GM18517 (cell line): ENCODE measurements around the gene CARD10.
"Not testable (repeated sequence)": the region's sequence is repeated elsewhere in the genome, so short reads cannot be mapped to it uniquely, and the experiment has no call there.

ENCODE experiments used
- ATAC-seq: cut with Tn5 transposase; IDR thresholded peaks from one replicate; pipeline ENCODE4 v1.9.1; 2021; ENCODE audit warnings: mild to moderate bottlenecking, moderate library complexity; ENCODE audit not compliant: unreplicated experiment

The CARD10 gene

GRCh38 chr22:37555029-37555428 lies 35.8 kb upstream of the CARD10 start:
- ATAC-seq, result no peak

DNA sequence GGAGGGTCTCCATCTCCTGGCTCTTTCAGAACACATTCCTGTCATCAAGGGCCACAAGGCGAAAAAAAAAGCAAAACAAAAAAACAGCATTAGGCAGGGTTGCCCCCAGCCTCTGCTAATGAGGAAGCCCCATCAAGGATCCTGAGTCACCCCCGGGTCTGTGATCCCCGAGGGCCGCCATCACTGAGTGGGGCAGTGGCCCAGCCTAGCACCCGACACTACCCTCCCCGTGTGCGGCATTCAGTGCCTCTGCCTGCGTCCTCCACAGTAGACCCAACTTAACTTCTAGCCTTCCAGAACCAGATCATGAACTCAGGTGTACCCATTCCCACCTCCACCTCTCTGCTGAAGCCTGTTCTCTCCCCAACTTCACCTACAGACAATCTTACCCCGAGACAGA lies 34.5 kb upstream of the CARD10 start:
- ATAC-seq, result no peak

DNA sequence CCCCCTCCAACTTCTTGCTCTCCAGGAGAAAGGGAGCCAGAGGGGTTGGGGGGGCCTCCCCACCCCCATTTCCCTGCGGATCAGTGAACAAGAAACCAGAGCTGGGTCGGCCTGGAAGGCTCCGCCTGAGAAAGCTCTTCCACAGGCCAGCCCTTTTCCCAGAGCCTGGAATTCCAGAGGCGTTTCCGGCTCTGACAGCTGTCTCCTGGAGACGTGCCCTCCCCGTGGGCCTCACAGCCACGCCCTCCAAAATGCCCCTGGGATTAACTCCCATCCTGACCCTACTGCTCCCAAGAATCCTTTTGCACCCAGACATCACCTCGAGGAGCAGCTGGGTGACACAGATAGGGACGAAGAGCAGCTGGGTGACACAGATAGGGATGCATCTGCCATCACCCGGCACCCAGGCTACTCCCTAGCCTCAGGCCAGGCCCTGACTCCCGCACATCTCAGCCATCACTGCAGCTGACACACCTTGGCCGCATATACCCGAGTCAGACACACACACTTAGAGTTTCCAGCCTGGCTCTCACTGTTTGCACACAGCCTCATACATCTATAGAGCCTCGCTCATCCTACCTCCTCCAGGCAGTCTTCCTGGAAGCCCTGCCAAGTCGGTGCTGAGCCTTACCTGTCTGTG lies 33.4 kb upstream of the CARD10 start:
- ATAC-seq, result no peak

GRCh38 chr22:37551981-37552380 lies 32.8 kb upstream of the CARD10 start:
- no peak for ATAC-seq

DNA sequence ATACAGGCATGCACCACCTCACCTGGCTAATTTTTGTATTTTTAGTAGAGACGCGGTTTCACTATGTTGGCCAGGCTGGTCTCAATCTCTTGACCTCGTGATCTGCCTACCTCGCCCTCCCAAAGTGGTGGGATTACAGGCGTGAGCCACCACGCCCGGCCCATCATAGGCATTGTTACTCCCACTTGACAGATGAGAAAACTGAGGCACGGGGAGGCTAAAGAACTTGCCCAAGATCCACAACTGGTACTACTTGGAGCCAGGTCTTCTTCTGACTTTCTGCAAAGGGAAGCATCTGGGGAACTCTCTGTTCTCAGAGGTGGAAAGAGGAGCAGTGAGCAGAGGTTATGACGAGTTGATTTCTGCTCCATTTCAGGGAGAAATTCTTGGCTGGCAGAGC lies 31.7 kb upstream of the CARD10 start:
- ATAC-seq, result not testable (repeated sequence)

GRCh38 chr22:37549704-37550059 lies 30.5 kb upstream of the CARD10 start:
- ATAC-seq, result no peak

- ATAC-seq, result no peak
These were observed 28.1 kb upstream of the CARD10 start for GRCh38 chr22:37547251-37547741.

DNA sequence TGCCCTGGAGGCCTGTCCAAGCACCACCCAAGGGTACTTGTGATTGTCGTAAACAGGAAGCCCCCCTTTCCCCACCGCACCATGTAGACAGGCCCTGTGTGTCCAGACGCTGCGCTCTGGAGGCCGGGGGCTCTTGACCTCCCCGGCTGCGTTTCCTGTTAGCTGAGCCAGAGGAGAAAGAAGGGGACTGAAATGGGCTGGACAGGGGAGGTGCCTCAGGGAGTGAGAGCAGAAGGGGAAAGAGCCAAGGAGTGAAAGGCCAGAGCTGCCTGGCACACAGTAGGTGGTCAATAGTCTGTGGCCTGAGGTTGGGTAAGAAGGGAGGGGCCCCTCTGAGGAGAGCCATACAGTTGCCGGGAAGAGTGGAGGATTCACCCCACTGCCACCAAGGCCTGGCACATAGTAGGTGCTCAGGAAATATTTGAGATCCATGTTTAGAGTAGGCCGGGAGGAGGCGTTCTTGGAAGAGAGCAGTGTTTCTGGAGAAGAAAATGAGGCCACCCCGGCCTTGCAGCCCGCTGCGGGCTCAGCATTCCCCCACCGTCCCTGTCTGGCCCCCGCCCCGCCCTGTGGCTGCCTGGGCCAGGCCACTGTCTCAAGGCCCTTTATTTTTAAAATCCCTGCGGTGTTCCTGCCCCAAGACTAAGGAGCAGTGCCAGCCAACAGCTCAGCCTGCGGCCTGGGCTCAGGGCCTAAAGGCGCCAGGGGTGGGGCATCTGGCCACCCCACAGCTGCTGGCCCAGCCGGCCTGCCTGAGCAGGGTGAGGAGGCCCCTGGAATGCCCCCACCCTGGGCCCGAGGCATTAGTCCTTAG lies 27.4 kb upstream of the CARD10 start:
- no peak for ATAC-seq

DNA sequence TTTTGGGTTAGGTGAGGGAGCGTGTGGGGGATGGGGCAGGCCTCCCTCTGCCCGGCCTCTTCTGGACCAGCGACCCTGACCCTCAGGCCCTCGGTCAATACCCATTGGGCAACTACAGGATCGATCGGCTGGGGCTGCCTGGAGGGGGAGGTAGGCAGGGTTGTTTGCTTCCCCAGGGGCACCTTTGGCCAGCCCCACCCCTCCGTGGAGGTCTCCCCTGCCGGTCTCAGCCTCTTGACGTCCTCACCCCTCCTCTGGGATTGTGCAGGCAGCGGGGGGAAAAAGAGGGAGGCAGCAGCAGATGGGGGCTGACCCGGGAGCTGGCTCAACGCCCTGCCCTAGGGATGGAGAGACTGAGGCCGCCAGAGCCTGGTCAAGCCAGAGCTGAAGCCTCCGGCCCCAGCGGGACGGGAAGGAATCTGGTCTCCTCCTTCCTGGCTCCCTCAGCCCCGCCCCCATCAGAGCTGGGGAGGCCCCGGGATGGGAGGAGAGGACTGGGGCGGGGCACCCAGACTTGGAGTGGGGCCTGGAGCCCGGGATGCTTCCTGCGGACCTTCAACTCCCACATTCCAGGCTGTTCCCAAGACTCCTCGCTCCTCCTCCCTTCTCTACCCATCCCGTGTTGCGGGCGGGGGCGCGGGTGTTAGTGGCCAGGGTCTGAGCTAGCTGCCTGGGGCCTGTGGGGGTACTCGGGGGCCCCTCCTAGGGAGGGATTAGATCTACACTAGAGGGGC lies 26.7 kb upstream of the CARD10 start:
- no peak for ATAC-seq

- ATAC-seq, result no peak
These were observed 25.9 kb upstream of the CARD10 start for GRCh38 chr22:37544955-37545702.

- ATAC-seq, result no peak
These were observed 23.7 kb upstream of the CARD10 start for GRCh38 chr22:37542959-37543358.

GRCh38 chr22:37542416-37542815 lies 23.2 kb upstream of the CARD10 start:
- ATAC-seq, result not testable (repeated sequence)

DNA sequence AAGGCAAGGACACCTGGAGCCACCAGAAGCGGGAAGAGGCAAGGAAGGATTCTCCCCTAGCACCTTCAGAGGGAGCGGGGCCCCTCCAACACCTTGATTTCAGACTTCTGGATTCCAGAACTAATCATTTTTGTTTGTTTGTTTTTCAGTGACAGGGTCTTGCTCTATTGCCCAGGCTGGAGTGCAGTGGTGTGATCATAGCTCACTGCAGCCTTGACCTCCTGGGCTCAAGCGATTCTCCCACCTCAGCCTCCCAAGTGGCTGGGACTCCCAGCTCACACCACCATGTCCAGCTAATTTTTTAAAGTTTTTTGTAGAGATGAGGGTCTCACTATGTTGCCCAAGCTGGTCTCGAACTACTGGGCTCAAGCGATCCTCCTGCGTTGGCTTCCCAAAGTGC lies 20.6 kb upstream of the CARD10 start:
- ATAC-seq, result not testable (repeated sequence)

- ATAC-seq, result no peak
These were observed 19.6 kb upstream of the CARD10 start for GRCh38 chr22:37538590-37539357.

DNA sequence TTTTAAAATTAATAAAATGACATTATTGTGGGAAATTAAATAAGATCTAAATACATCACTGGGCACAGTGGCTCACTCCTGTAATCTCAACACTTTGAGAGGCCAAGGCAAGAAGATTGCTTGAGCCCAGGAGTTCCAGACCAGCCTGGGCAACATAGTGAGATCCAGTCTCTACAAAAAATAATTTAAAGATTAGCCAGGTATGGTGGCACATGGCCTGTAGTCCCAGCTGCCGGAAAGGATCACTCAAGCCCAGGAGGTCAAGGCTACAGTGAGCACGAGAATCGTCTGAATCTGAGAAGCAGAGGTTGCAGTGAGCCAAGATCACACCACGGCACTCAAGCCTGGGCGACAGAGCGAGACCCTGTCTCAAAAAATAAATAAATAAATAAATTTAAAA lies 15.9 kb upstream of the CARD10 start:
- no peak for ATAC-seq

- ATAC-seq, result no peak
These were observed 15.2 kb upstream of the CARD10 start for GRCh38 chr22:37534445-37534844.

GRCh38 chr22:37533995-37534394 lies 14.8 kb upstream of the CARD10 start:
- ATAC-seq, result no peak

DNA sequence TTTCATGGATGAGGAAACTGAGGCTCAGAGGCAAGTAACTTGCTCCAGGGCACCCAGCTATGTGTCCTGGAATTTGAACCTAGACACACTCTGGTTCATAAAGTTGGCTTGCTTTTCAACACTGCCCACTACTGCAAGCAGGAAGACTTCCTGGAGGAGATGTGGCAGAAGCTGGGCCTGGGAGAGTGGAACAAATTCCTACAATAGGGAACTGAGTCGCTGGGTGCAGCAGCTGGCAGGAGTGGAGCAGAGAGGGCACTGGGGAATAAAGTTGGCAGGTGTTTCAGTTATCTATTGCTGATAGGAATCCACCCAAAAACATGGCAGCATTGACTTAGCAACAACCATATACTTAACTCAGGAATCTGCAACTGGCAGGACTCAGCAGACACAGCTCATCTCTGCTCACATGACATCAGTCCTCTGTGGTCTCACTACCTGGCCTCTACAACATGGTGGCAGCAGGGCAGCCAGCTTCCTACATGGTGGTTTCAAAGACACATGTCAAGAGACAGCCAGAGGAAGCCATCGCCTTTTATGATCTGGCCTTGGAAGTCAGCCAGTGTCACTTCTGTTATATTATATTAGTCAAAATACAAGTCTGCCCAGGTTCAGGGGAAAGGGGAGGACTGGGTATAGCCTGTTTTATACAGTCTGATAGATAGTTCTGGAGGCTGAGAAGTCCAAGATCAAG lies 10.6 kb upstream of the CARD10 start:
- no peak for ATAC-seq

- not testable (repeated sequence) for ATAC-seq
These were observed 8.7 kb upstream of the CARD10 start for GRCh38 chr22:37527952-37528351.
